NCI-H1417 treated with DMSO at 0.1 percent for 48 hours (cell line): ENCODE measurements around the gene NTRK3.
"Not testable (repeated sequence)": the region's sequence is repeated elsewhere in the genome, so short reads cannot be mapped to it uniquely, and the experiment has no call there.

Experiments used
- DNase-seq: peaks from one replicate; lab custom pipeline; 2025; lab: John Stamatoyannopoulos, UW

Gene NTRK3

GRCh38 chr15:87877114-87877810 is 379.3 kb downstream of the NTRK3 start:
- DNase-seq, result no peak

DNA sequence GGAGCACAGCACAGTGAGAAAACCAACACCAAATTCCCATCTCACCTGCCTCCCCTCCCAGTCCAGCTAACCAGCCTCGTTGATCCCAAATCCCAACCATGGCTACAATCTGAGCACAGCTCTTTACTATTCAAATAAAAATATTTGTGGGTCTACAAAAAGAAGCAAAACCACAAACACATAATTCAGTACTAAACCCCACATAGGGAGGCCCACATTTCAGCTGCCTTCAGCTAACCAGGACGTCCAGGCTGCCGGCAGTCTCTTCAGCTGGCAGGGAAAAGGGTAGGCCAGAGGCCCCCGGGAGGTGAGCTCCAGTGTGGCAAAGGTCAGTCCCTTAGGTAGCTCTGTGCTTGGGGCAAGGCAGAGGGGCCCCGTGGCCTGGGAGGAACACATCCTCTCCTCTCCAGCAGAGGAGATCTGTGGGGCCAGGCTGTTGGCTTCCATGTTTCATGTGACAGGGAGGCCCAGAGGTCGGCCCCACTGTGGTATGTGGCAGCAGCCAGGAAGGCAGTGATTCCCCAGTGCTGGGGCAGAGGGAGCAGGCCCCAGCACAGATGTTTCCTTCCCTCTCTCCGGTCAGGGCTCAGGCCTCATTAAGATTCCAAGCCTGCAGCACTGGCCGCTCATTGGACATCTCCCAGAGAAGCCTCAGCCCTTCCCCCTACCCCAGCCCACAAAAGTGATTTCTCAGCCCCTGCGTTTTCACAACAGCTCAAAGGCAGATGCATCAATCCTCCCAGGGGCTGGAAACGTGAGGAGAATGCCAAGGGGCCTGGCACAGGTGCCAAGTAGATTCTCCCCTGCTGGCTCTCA is 381.4 kb downstream of the NTRK3 start:
- DNase-seq, result no peak

- DNase-seq, result no peak
These were observed 383.0 kb downstream of the NTRK3 start for GRCh38 chr15:87873516-87873915.

GRCh38 chr15:87871731-87872320 is 384.7 kb downstream of the NTRK3 start:
- no peak for DNase-seq

- no peak for DNase-seq
These were observed 385.3 kb downstream of the NTRK3 start for GRCh38 chr15:87871258-87871681.

DNA sequence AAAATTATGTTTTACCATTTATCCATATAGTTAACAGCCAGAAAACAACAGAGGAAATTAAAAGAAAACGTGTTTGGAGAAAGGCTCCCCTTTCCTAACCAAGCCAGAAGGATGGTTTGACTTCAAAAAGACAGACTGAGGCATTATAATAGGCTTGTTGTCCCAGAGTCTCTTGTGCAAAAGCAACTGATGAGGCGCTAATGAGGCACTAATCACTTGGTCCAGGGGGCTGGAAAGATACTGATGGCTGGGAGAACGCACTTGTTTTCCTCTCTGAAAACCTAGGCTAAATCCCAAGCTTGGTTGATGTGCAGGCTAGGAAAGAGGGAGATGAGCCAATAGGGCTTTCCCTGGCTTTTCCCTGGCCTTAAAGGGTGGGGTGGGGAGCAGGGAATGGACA is 389.6 kb downstream of the NTRK3 start:
- no peak for DNase-seq

GRCh38 chr15:87863152-87863551 is 393.4 kb downstream of the NTRK3 start:
- no peak for DNase-seq

DNA sequence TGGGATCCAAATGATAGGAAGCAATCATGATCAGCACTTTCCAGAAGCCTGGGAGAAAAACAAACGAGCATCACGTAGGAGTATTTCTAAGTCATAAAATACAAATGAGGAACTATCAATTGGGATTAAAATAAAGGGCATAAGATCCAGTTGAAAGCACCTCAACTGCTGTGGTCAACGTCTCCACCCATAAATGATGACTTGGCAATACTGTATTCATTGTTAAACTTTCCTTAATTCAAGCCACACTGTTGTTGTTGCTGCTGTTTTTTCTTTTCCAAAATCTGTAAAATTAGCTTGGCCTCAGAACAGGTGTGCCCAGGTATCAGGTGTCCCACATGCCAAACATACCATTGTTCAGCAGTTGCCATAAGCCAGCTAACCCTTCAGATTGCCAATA is 395.8 kb downstream of the NTRK3 start:
- DNase-seq, result no peak

GRCh38 chr15:87858651-87859050 is 397.9 kb downstream of the NTRK3 start:
- no peak for DNase-seq

GRCh38 chr15:87851497-87851896 is 405.0 kb downstream of the NTRK3 start:
- DNase-seq, result no peak

- DNase-seq, result no peak
These were observed 405.6 kb downstream of the NTRK3 start for GRCh38 chr15:87850916-87851315.

DNA sequence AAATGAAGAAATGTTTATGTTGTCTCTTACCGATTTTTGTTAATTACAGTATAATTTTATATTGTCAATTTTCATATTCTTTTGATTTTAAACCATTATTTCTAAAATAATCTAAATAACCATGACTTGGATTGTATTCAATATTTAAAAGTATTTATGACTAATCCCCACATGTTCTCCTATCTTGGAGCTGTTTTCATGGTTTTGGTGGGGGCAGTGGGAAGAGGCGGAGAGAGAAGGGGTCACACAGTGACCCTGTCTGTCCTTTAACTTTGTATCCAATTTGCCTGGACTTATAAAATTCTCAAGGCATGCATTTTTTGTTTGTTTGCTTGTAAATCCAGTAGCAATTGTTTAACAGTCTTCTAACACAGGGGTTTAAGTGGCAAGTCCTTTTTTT is 407.4 kb downstream of the NTRK3 start:
- DNase-seq, result no peak

- DNase-seq, result no peak
These were observed 408.5 kb downstream of the NTRK3 start for GRCh38 chr15:87848012-87848411.

GRCh38 chr15:87846746-87847145 is 409.8 kb downstream of the NTRK3 start:
- no peak for DNase-seq

DNA sequence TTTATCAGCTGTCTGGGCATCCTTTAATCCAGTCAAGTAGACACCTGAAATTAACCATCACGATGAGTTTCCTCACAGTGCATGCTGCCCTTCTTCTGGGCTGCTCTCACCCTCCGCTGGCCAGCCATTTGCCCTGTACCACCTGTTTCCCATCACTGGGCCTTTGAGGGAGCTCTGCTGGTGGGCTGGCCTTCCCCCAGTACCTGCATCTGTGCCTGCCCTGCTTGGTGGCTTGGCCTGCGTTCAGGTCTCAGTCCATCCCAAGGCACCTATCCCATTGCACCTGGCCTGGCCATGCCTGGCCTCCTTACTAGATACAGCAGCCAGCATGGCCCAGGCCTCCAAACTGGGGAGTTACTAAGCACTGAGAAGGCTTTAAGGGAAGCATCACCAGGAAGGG is 413.2 kb downstream of the NTRK3 start:
- DNase-seq, result no peak

DNA sequence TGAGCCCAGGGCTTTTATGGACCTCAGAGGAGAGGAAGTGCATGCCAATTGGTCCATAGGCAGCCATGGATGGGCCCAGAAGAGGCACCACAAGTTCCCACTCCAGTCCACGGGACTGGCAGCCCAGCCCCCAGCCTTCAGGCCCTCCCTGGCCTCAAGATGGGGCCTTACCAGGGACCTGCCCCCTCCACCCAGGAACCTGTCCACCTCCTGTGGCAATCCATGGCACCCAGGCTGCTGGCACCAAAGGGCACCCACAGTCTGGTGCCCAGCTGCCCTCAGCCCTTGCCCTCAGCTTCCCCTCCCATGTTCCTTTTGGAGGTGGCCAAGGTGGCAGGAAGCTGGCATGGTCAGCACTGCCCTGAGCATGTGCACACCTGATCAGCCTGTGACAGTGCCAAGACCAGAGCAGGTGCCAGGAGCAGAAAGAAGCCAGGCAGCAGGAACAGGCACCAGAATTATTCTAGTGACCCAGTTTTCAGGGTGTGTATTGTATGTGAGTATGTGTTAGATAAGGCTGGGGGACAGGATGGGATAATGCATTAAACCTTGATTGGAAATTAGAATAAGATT is 415.0 kb downstream of the NTRK3 start:
- no peak for DNase-seq

DNA sequence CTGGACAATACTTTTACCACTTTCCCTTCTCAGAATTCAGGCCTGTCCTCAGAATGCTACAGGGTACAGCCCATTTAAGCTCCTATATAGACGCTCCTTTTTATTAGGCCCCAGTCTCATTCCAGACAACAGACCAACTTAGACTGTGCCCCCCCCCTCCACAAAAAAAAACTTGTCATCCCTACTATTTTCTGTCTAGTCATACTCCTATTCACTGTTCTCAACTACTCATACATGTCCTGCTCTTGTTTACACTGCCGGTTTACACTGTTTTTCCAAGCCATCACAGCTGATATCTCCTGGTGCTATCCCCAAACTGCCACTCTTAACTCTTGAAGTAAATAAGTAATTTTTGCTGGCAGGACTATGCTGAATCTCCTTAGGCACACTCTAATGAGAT is 420.7 kb downstream of the NTRK3 start:
- DNase-seq, result not testable (repeated sequence)

DNA sequence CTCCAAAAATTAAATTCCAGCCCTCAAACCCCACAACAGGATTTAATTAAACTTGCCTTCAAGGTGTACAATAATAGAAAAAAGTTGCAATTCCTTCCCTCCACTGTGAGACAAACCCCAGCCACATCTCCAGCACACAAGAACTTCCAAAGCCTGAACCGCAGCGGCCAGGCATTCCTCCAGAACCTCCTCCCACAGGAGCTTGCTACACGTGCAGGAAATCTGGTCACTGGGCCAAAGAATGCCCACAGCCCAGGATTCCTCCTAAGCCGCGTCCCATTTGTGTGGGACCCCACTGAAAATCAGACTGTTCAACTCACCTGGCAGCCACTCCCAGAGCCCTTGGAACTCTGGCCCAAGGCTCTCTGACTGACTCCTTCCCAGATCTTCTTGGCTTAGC is 423.2 kb downstream of the NTRK3 start:
- not testable (repeated sequence) for DNase-seq

DNA sequence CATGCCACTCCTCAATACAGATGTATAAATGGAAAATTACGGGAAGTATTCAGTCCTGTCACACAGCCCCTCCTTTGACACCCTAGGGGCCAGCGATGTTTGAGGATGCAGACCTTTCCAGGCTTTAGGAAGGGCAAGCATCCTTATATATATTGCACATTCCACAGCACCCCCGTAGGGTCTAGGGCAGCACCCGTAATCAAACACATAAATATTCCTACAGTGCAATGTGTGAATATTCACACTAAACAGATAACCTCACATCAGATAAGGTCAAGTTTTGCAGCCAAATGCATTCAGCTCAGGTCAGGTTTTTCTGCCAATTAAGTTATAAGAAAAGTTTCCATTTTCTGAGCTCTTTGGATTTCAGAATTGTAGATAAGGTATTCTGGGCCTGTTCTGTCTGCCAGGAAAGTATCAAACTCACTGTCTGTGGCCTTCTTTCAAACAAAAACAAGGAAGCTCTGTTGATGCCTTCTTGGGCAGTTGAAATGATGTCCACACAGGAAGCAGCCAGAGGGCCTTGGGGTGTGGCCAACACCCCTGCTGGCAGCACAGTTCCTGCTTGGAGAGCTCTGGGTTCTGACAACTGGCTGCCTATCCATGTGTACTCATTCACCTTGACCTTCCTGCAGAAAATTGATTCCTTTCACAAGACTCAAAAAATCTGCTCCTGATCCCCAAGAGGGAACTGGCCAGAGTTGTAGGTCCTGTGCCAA is 427.0 kb downstream of the NTRK3 start:
- no peak for DNase-seq

- no peak for DNase-seq
These were observed 427.9 kb downstream of the NTRK3 start for GRCh38 chr15:87828608-87829007.

DNA sequence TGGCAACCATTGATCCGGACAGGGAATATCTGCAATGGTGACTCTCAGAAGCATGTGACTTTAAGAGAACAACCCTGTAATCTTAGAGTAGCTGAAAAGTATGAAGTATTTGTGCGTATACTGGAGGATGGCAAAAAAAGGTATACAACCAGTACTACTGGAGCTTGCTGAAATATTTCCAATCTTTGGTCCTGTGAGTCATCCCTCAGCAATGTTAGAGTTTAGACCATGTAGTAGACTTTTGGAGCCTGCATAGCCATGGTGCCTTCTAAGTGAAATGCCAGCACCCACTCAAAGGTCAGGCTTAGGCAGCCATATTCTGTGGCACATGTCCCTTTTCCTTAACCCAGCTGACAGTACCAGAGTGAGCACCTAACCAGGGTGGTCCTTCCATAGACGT is 429.4 kb downstream of the NTRK3 start:
- no peak for DNase-seq

DNA sequence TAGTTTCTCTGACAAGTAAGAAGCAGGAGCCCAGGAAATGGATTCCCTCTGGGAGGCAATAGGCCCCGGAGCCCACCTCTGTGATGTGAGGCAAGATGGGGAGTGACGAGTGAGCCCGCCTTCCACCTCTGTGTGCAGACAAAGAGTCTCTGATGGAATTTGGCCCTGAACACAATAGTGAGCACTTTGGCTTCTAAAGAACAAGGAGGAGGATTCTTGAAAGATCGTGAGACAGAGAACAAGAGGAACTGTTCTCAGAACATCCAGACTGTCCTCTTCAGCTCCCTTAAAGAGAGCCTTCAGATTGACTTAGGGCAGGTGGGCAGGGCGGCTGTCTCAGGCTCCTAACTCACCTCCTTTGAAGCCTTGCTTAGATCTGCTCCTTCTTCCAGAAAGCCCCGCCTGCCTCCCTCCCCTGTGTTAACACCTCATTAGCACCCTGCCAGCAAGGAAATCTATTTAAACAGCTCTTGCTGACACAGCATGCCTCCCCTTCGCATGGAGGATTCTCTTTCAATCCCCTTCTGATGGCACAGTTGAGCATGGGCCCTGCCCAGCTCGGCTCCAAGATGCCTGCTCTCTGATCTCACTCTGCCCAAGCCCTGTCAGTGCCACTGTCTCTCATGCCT is 430.3 kb downstream of the NTRK3 start:
- DNase-seq, result no peak
